GM18499 (cell line): ENCODE data around the gene SLC22A12.

ENCODE experiments used
- ATAC-seq: cut with Tn5 transposase; IDR thresholded peaks from one replicate; pipeline ENCODE4 v1.9.1; 2021; ENCODE audit warnings: moderate number of reproducible peaks; ENCODE audit not compliant: insufficient read depth, unreplicated experiment

The SLC22A12 gene

GRCh38 chr11:64561984-64562722 is 28.9 kb upstream of the SLC22A12 start:
- ATAC-seq, result no peak

GRCh38 chr11:64562723-64563351 is 28.2 kb upstream of the SLC22A12 start:
- no peak for ATAC-seq

- no peak for ATAC-seq
These were observed 27.1 kb upstream of the SLC22A12 start for GRCh38 chr11:64563966-64564365.

GRCh38 chr11:64564419-64564818 is 26.6 kb upstream of the SLC22A12 start:
- no peak for ATAC-seq

GRCh38 chr11:64564947-64565889 is 25.8 kb upstream of the SLC22A12 start:
- no peak for ATAC-seq

GRCh38 chr11:64566042-64566914 is 24.7 kb upstream of the SLC22A12 start:
- no peak for ATAC-seq

- no peak for ATAC-seq
These were observed 23.8 kb upstream of the SLC22A12 start for GRCh38 chr11:64566915-64567891.

GRCh38 chr11:64568041-64568571 is 22.9 kb upstream of the SLC22A12 start:
- ATAC-seq, result no peak

- ATAC-seq, result no peak
These were observed 22.4 kb upstream of the SLC22A12 start for GRCh38 chr11:64568584-64569140.

GRCh38 chr11:64569300-64569970 is 21.6 kb upstream of the SLC22A12 start:
- no peak for ATAC-seq

- no peak for ATAC-seq
These were observed 20.7 kb upstream of the SLC22A12 start for GRCh38 chr11:64570341-64570740.

- no peak for ATAC-seq
These were observed 20.0 kb upstream of the SLC22A12 start for GRCh38 chr11:64571050-64571409.

- no peak for ATAC-seq
These were observed 19.5 kb upstream of the SLC22A12 start for GRCh38 chr11:64571410-64572091.

GRCh38 chr11:64572143-64572542 is 18.9 kb upstream of the SLC22A12 start:
- ATAC-seq, result no peak

- ATAC-seq, result no peak
These were observed 13.8 kb upstream of the SLC22A12 start for GRCh38 chr11:64577202-64577601.

GRCh38 chr11:64580412-64580811 is 10.6 kb upstream of the SLC22A12 start:
- ATAC-seq, result no peak

GRCh38 chr11:64581057-64581523 is 9.9 kb upstream of the SLC22A12 start:
- ATAC-seq, result no peak
